Chondrocyte (in vitro differentiated cells): ENCODE data around the gene RAB11FIP3. TPM values are rescaled to one million over a fixed set of nuclear protein-coding genes. Genes with fewer than 3 reads are reported as not detected.

Experiments used
- DNase-seq: peaks from one replicate; pipeline ENCODE4 v3.0.0; 2021; ENCODE audit warnings: mixed read lengths, low spot score
- H3K27ac Mint-ChIP-seq: one replicate; pipeline ENCODE4 v1.8.0; 2021; ENCODE audit warnings: mild to moderate bottlenecking, moderate library complexity, mixed read lengths; ENCODE audit not compliant: unreplicated experiment
- H3K27me3 Mint-ChIP-seq: 2 replicates; pipeline ENCODE4 v1.8.0; 2021; ENCODE audit warnings: low read depth, mixed read lengths
- H3K36me3 Mint-ChIP-seq: 2 replicates; pipeline ENCODE4 v1.8.0; 2021; ENCODE audit warnings: low read depth, mixed read lengths
- H3K4me1 Mint-ChIP-seq: 2 replicates; pipeline ENCODE4 v1.8.0; 2021; ENCODE audit warnings: low read depth, mild to moderate bottlenecking, mixed read lengths
- H3K4me3 Mint-ChIP-seq: one replicate; pipeline ENCODE4 v1.8.0; 2021; ENCODE audit warnings: mild to moderate bottlenecking, moderate library complexity, mixed read lengths; ENCODE audit not compliant: unreplicated experiment
- H3K9me3 Mint-ChIP-seq: 2 replicates; pipeline ENCODE4 v1.8.0; 2021; ENCODE audit warnings: low read depth, mixed read lengths
- CTCF ChIP-seq: fragments of 200-600 bp; sonication (generic); IDR thresholded peaks from 2 replicates; pipeline ENCODE4 v1.5.0; 2021; ENCODE audit warnings: antibody characterized with exemption, mild to moderate bottlenecking, moderate library complexity
- total RNA-seq: library from RNA; stranded (reverse); gene quantifications from 3 replicates; pipeline ENCODE4 v1.2.1, GENCODE V29; 2021

The RAB11FIP3 gene
- total RNA-seq, 1 donor from 2014 or later: 45.1 TPM

GRCh38 chr16:391885-392335 lies 33.5 kb upstream of the RAB11FIP3 start:
- no peak overlapping the region for H3K4me3 Mint-ChIP-seq
- H3K27ac Mint-ChIP-seq: no peak overlapping the region
- peaks cover 3% of the 10 kb centered on the region for H3K9me3 Mint-ChIP-seq
- TF ChIP-seq CTCF: peak; percentile 78
- no peaks in the 10 kb centered on the region for H3K36me3 Mint-ChIP-seq
- H3K4me1 Mint-ChIP-seq: peaks cover 19% of the 10 kb centered on the region
- DNase-seq: peak; percentile 72
- H3K27me3 Mint-ChIP-seq: no peaks in the 10 kb centered on the region

- TF ChIP-seq CTCF: no peak
- Mint-ChIP-seq H3K36me3 (no peaks in the 10 kb centered on the region), H3K27ac (no peak overlapping the region), H3K9me3 (peaks cover 3% of the 10 kb centered on the region), H3K4me1 (peaks cover 18% of the 10 kb centered on the region), H3K4me3 (no peak overlapping the region), H3K27me3 (no peaks in the 10 kb centered on the region)
- DNase-seq: no peak
These were observed 32.9 kb upstream of the RAB11FIP3 start for GRCh38 chr16:392450-393030.

GRCh38 chr16:396199-396598 lies 29.2 kb upstream of the RAB11FIP3 start:
- peaks cover 3% of the 10 kb centered on the region for H3K9me3 Mint-ChIP-seq
- no peak for DNase-seq
- no peaks in the 10 kb centered on the region for H3K27me3 Mint-ChIP-seq
- peaks cover 3% of the 10 kb centered on the region for H3K36me3 Mint-ChIP-seq
- H3K4me1 Mint-ChIP-seq: peaks cover 27% of the 10 kb centered on the region
- H3K27ac Mint-ChIP-seq: peak overlapping the region; percentile 97
- TF ChIP-seq CTCF: no peak
- peak overlapping the region; percentile 87 for H3K4me3 Mint-ChIP-seq

GRCh38 chr16:396605-397004 lies 28.8 kb upstream of the RAB11FIP3 start:
- peak; percentile 72 for DNase-seq
- no peak for TF ChIP-seq CTCF
- Mint-ChIP-seq H3K27me3 (no peaks in the 10 kb centered on the region), H3K36me3 (peaks cover 3% of the 10 kb centered on the region), H3K9me3 (peaks cover 3% of the 10 kb centered on the region), H3K4me1 (peaks cover 27% of the 10 kb centered on the region), H3K27ac (peak overlapping the region; percentile 97), H3K4me3 (peak overlapping the region; percentile 87)

- H3K9me3 Mint-ChIP-seq: no peaks in the 10 kb centered on the region
- peak within 1 kb of the TSS; percentile 87 for H3K4me3 Mint-ChIP-seq
- H3K36me3 Mint-ChIP-seq: peaks cover 3% of the 10 kb centered on the region
- peak; percentile 77 for DNase-seq
- H3K27me3 Mint-ChIP-seq: no peaks in the 10 kb centered on the region
- H3K27ac Mint-ChIP-seq: peak within 1 kb of the TSS; percentile 97
- TF ChIP-seq CTCF: no peak
- peaks cover 27% of the 10 kb centered on the region for H3K4me1 Mint-ChIP-seq
These were observed 28.3 kb upstream of the RAB11FIP3 start, which contains the start of gene NME4 for GRCh38 chr16:397135-397661. Gene NME4, plus strand, starts transcription at chr16:397199. Its CDS starts 24 bp downstream, at chr16:397223.
